Measurements from ENCODE around the gene P4HTM.

Gene P4HTM

DNA sequence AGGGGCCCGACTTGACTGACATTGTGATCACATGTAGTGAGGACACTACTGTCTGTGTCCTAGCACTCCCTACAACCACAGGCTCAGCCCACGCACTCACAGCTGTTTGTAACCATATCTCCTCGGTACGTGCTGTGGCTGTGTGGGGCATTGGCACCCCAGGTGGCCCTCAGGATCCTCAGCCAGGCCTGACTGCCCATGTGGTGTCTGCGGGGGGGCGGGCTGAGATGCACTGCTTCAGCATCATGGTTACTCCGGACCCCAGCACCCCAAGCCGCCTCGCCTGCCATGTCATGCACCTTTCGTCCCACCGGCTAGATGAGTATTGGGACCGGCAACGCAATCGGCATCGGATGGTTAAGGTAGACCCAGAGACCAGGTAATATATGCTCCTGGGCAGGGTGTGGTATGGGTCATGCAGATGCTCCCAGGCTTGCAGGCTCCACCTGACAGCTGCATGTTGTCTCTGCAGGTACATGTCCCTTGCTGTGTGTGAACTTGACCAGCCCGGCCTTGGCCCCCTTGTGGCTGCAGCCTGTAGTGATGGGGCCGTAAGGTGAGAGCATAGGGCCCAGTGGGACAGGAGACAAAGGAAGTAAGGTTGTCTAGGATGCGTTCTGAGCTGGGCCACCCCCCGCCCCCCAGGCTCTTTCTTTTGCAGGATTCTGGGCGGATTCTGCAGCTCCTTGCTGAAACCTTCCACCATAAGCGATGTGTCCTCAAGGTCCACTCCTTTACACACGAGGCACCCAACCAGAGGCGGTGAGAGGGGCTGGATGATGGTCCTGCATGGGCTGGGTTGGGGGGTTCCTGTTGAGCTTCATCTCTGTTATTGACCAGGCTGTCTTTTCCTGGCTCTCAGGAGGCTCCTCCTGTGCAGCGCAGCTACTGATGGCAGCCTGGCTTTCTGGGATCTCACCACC, 24.0 kb downstream of the P4HTM start:
- H2BK15ac ChIP-seq (ENCODE audit: low read length), result no peak overlapping the region
- no peak overlapping the region for H2AFZ ChIP-seq (ENCODE audit: low read length)
- H4K8ac ChIP-seq (ENCODE audit: low read depth, low read length), result no peak overlapping the region
- no peaks in the 10 kb centered on the region for H3K27me3 ChIP-seq (ENCODE audit: control insufficient read depth in 3 of 3, insufficient read depth in 3 of 3, low read depth in 1 of 3, low read length in 3 of 3)
- peaks cover 7 to 8% of the 10 kb centered on the region in 2 donors for H3K4me1 ChIP-seq (ENCODE audit: control insufficient read depth in 2 of 2, insufficient read depth in 1 of 2, low read depth in 1 of 2, low read length in 2 of 2)
- H3K18ac ChIP-seq (ENCODE audit: low read length), result no peak overlapping the region
- no peak overlapping the region for H2BK12ac ChIP-seq (ENCODE audit: low read length)
- H2BK120ac ChIP-seq (ENCODE audit: low read depth, low read length), result no peak overlapping the region
- peak overlapping the region; percentile 45 for H3K9ac ChIP-seq (ENCODE audit: low read depth, low read length, poor library complexity)
- H3K27ac ChIP-seq (replicated peaks; ENCODE audit: low read length), result no peak overlapping the region
- H3K36me3 ChIP-seq (replicated peaks in 1 of 2; ENCODE audit: control insufficient read depth in 2 of 2, insufficient read depth in 2 of 2, low read length in 2 of 2), result peaks cover 57 to 76% of the 10 kb centered on the region in 2 donors
- H4K91ac ChIP-seq (ENCODE audit: low read depth, low read length, poor library complexity), result no peak overlapping the region
- peak overlapping the region in 1 of 2 donors; percentile 38 for H3K4me3 ChIP-seq (ENCODE audit: low read length in 2 of 2)
- no peak overlapping the region for H3K4ac ChIP-seq (ENCODE audit: low read length)
- no peaks in the 10 kb centered on the region for H3K9me3 ChIP-seq (replicated peaks in 1 of 2; ENCODE audit: control insufficient read depth in 2 of 2, insufficient read depth in 1 of 2, low read depth in 1 of 2, low read length in 2 of 2)
- no peak overlapping the region for H3K4me2 ChIP-seq (ENCODE audit: insufficient read depth, low read length, poor library complexity, severe bottlenecking)
- H2AK5ac ChIP-seq (ENCODE audit: low read depth, low read length), result no peak overlapping the region
- H3K14ac ChIP-seq (ENCODE audit: low read length), result no peak overlapping the region
- H3K23ac ChIP-seq (ENCODE audit: low read depth, low read length, poor library complexity), result peak overlapping the region; percentile 31
- no peak for DNase-seq (ENCODE audit: low spot score)
- H3K79me1 ChIP-seq (ENCODE audit: low read depth, low read length), result peaks cover 29% of the 10 kb centered on the region
- H2BK5ac ChIP-seq (ENCODE audit: low read length), result no peak overlapping the region
- WGBS, 2 donors (ENCODE audit: extremely low coverage in 2 of 2, insufficient read length in 2 of 2, insufficient replicate concordance in 1 of 2), result no CpG with 5 or more reads among the region's 24 CpGs

GRCh38 chr3:49015072-49015471, 25.0 kb downstream of the P4HTM start:
- Histone ChIP-seq H3K9me3 (replicated peaks in 1 of 2; ENCODE audit: control insufficient read depth in 2 of 2, insufficient read depth in 1 of 2, low read depth in 1 of 2, low read length in 2 of 2) (no peaks in the 10 kb centered on the region), H3K23ac (ENCODE audit: low read depth, low read length, poor library complexity) (peak overlapping the region; percentile 65), H4K91ac (ENCODE audit: low read depth, low read length, poor library complexity) (peak overlapping the region; percentile 64), H3K18ac (ENCODE audit: low read length) (no peak overlapping the region), H3K14ac (ENCODE audit: low read length) (no peak overlapping the region), H2AK5ac (ENCODE audit: low read depth, low read length) (no peak overlapping the region), H2BK5ac (ENCODE audit: low read length) (no peak overlapping the region), H2BK120ac (ENCODE audit: low read depth, low read length) (no peak overlapping the region), H3K4me1 (ENCODE audit: control insufficient read depth in 2 of 2, insufficient read depth in 1 of 2, low read depth in 1 of 2, low read length in 2 of 2) (peaks cover 10 to 11% of the 10 kb centered on the region in 2 donors), H4K8ac (ENCODE audit: low read depth, low read length) (no peak overlapping the region), H3K27ac (replicated peaks; ENCODE audit: low read length) (no peak overlapping the region), H3K4ac (ENCODE audit: low read length) (no peak overlapping the region), H2BK15ac (ENCODE audit: low read length) (no peak overlapping the region), H3K79me1 (ENCODE audit: low read depth, low read length) (peaks cover 31% of the 10 kb centered on the region), H3K27me3 (ENCODE audit: control insufficient read depth in 3 of 3, insufficient read depth in 3 of 3, low read depth in 1 of 3, low read length in 3 of 3) (no peaks in the 10 kb centered on the region), H3K9ac (ENCODE audit: low read depth, low read length, poor library complexity) (no peak overlapping the region), H2BK12ac (ENCODE audit: low read length) (no peak overlapping the region), H3K36me3 (replicated peaks in 1 of 2; ENCODE audit: control insufficient read depth in 2 of 2, insufficient read depth in 2 of 2, low read length in 2 of 2) (peaks cover 55 to 65% of the 10 kb centered on the region in 2 donors), H3K4me3 (ENCODE audit: low read length in 2 of 2) (no peak overlapping the region), H2AFZ (ENCODE audit: low read length) (no peak overlapping the region), H3K4me2 (ENCODE audit: insufficient read depth, low read length, poor library complexity, severe bottlenecking) (no peak overlapping the region)
- DNase-seq (ENCODE audit: low spot score), result no peak
- WGBS, 2 donors (ENCODE audit: extremely low coverage in 2 of 2, insufficient read length in 2 of 2, insufficient replicate concordance in 1 of 2), result no CpG with 5 or more reads among the region's 8 CpGs

DNA sequence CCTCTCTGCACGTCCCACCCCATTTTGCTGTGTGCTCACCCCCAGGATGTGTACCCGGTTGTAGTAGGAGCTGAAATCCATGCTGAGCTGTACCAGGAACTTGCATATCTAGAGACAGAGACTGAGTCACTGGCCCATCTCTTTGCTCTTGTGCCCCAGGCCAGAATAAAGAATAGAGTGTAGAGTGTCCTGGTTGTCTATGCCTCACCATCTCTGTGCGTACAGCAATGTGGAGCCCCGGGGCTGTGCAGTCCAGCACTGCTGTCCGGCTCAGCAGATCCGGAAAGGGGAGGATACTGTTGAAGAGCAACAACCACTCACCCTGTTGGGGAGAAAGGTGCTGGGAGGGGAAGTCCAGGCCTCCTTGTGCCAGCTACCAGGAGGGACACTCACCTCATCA, 25.7 kb downstream of the P4HTM start:
- Histone ChIP-seq H3K79me1 (ENCODE audit: low read depth, low read length) (peaks cover 35% of the 10 kb centered on the region), H2BK5ac (ENCODE audit: low read length) (peak overlapping the region; percentile 20), H3K18ac (ENCODE audit: low read length) (no peak overlapping the region), H3K9me3 (replicated peaks in 1 of 2; ENCODE audit: control insufficient read depth in 2 of 2, insufficient read depth in 1 of 2, low read depth in 1 of 2, low read length in 2 of 2) (no peaks in the 10 kb centered on the region), H3K4me1 (ENCODE audit: control insufficient read depth in 2 of 2, insufficient read depth in 1 of 2, low read depth in 1 of 2, low read length in 2 of 2) (peaks cover 13 to 14% of the 10 kb centered on the region in 2 donors), H3K27ac (replicated peaks; ENCODE audit: low read length) (no peak overlapping the region), H2AFZ (ENCODE audit: low read length) (no peak overlapping the region), H3K36me3 (replicated peaks in 1 of 2; ENCODE audit: control insufficient read depth in 2 of 2, insufficient read depth in 2 of 2, low read length in 2 of 2) (peaks cover 55 to 65% of the 10 kb centered on the region in 2 donors), H2BK12ac (ENCODE audit: low read length) (no peak overlapping the region), H4K8ac (ENCODE audit: low read depth, low read length) (peak overlapping the region; percentile 10), H3K14ac (ENCODE audit: low read length) (no peak overlapping the region), H3K27me3 (ENCODE audit: control insufficient read depth in 3 of 3, insufficient read depth in 3 of 3, low read depth in 1 of 3, low read length in 3 of 3) (no peaks in the 10 kb centered on the region), H3K9ac (ENCODE audit: low read depth, low read length, poor library complexity) (no peak overlapping the region), H2BK120ac (ENCODE audit: low read depth, low read length) (no peak overlapping the region), H2BK15ac (ENCODE audit: low read length) (no peak overlapping the region), H4K91ac (ENCODE audit: low read depth, low read length, poor library complexity) (no peak overlapping the region), H3K4me2 (ENCODE audit: insufficient read depth, low read length, poor library complexity, severe bottlenecking) (no peak overlapping the region), H3K4me3 (ENCODE audit: low read length in 2 of 2) (no peak overlapping the region), H3K23ac (ENCODE audit: low read depth, low read length, poor library complexity) (no peak overlapping the region), H3K4ac (ENCODE audit: low read length) (no peak overlapping the region), H2AK5ac (ENCODE audit: low read depth, low read length) (no peak overlapping the region)
- WGBS, 2 donors (ENCODE audit: extremely low coverage in 2 of 2, insufficient read length in 2 of 2, insufficient replicate concordance in 1 of 2), result no CpG with 5 or more reads among the region's 6 CpGs
- DNase-seq (ENCODE audit: low spot score), result no peak

DNA sequence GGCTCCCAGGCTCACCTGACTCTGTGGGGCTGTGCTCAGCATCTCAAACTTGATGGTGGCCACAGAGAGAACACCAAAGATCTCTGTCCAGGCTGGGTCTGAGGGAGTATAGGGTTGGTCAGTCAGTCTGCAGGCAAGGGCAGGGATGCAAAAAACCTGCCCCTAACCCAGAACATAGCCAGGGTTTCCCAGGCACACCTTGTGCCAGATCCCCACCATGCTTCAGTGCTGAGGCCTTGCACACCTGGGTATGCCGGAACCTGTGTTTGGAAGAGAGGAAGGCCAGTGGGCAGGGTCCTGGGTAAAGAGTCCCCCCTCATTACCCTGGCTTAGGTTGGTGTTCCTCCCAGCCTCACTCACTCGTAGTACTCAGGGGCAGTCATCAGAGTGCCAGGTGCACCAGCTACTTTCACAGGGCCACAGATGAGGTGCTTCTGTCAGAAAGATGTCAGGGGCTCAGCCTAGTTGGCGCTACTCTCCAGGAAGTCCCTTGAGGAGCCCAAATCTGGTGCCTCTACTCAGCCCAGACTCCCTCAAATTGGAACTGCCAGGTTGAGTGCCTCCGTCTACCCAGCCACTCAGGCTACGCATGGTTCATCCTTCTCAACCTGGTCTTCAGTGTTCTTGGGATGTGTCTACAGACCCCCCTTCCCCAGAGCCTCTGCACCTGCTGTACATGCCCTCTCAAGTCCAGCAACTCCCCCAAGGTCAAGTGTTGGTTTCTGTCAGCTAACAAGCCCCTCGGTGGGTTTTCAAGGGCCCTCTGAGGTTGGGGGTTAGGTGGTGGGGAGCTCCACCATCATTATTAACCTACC, 26.6 kb downstream of the P4HTM start:
- H3K23ac ChIP-seq (ENCODE audit: low read depth, low read length, poor library complexity), result peak overlapping the region; percentile 6
- peak overlapping the region; percentile 19 for H3K4ac ChIP-seq (ENCODE audit: low read length)
- no peak overlapping the region for H3K14ac ChIP-seq (ENCODE audit: low read length)
- H4K8ac ChIP-seq (ENCODE audit: low read depth, low read length), result no peak overlapping the region
- H3K79me1 ChIP-seq (ENCODE audit: low read depth, low read length), result peaks cover 32% of the 10 kb centered on the region
- H2AK5ac ChIP-seq (ENCODE audit: low read depth, low read length), result no peak overlapping the region
- H3K9me3 ChIP-seq (replicated peaks in 1 of 2; ENCODE audit: control insufficient read depth in 2 of 2, insufficient read depth in 1 of 2, low read depth in 1 of 2, low read length in 2 of 2), result no peaks in the 10 kb centered on the region
- H3K18ac ChIP-seq (ENCODE audit: low read length), result peak overlapping the region; percentile 18
- H3K27ac ChIP-seq (replicated peaks; ENCODE audit: low read length), result no peak overlapping the region
- H3K4me1 ChIP-seq (ENCODE audit: control insufficient read depth in 2 of 2, insufficient read depth in 1 of 2, low read depth in 1 of 2, low read length in 2 of 2), result peaks cover 13 to 14% of the 10 kb centered on the region in 2 donors
- no peak overlapping the region for H2AFZ ChIP-seq (ENCODE audit: low read length)
- no peak for DNase-seq (ENCODE audit: low spot score)
- H3K27me3 ChIP-seq (ENCODE audit: control insufficient read depth in 3 of 3, insufficient read depth in 3 of 3, low read depth in 1 of 3, low read length in 3 of 3), result no peaks in the 10 kb centered on the region
- H3K4me2 ChIP-seq (ENCODE audit: insufficient read depth, low read length, poor library complexity, severe bottlenecking), result no peak overlapping the region
- H3K36me3 ChIP-seq (replicated peaks in 1 of 2; ENCODE audit: control insufficient read depth in 2 of 2, insufficient read depth in 2 of 2, low read length in 2 of 2), result peaks cover 52 to 56% of the 10 kb centered on the region in 2 donors
- no peak overlapping the region for H2BK15ac ChIP-seq (ENCODE audit: low read length)
- no CpG with 5 or more reads among the region's 6 CpGs for WGBS, 2 donors (ENCODE audit: extremely low coverage in 2 of 2, insufficient read length in 2 of 2, insufficient replicate concordance in 1 of 2)
- H4K91ac ChIP-seq (ENCODE audit: low read depth, low read length, poor library complexity), result no peak overlapping the region
- peak overlapping the region in 1 of 2 donors; percentile 8 for H3K4me3 ChIP-seq (ENCODE audit: low read length in 2 of 2)
- no peak overlapping the region for H3K9ac ChIP-seq (ENCODE audit: low read depth, low read length, poor library complexity)
- H2BK12ac ChIP-seq (ENCODE audit: low read length), result no peak overlapping the region
- H2BK5ac ChIP-seq (ENCODE audit: low read length), result peak overlapping the region; percentile 20
- no peak overlapping the region for H2BK120ac ChIP-seq (ENCODE audit: low read depth, low read length)
